ENCODE results near the gene STK32C.

The STK32C gene

GRCh38 chr10:132185601-132186487, 121.9 kb downstream of the STK32C start:
- DNase-seq (ENCODE audit: low read depth, low spot score) = no peak

- DNase-seq (ENCODE audit: low read depth, low spot score) = no peak
Observed at GRCh38 chr10:132184816-132185593, 122.7 kb downstream of the STK32C start.

GRCh38 chr10:132183046-132183445, 124.7 kb downstream of the STK32C start:
- no peak for DNase-seq (ENCODE audit: low read depth, low spot score)

GRCh38 chr10:132182591-132182990, 125.2 kb downstream of the STK32C start:
- DNase-seq (ENCODE audit: low read depth, low spot score) = no peak

- DNase-seq (ENCODE audit: low read depth, low spot score) = no peak
Observed at GRCh38 chr10:132181691-132182425, 125.9 kb downstream of the STK32C start.

GRCh38 chr10:132180736-132181135, 127.0 kb downstream of the STK32C start:
- DNase-seq (ENCODE audit: low read depth, low spot score) = no peak

- no peak for DNase-seq (ENCODE audit: low read depth, low spot score)
Observed at GRCh38 chr10:132179551-132180392, 128.0 kb downstream of the STK32C start.

GRCh38 chr10:132178672-132179545, 128.8 kb downstream of the STK32C start:
- no peak for DNase-seq (ENCODE audit: low read depth, low spot score)

GRCh38 chr10:132178046-132178445, 129.7 kb downstream of the STK32C start:
- no peak for DNase-seq (ENCODE audit: low read depth, low spot score)

- DNase-seq (ENCODE audit: low read depth, low spot score) = no peak
Observed at GRCh38 chr10:132176623-132177500, 130.9 kb downstream of the STK32C start.

- DNase-seq (ENCODE audit: low read depth, low spot score) = no peak
Observed at GRCh38 chr10:132175907-132176581, 131.7 kb downstream of the STK32C start.

- no peak for DNase-seq (ENCODE audit: low read depth, low spot score)
Observed at GRCh38 chr10:132175408-132175807, 132.3 kb downstream of the STK32C start.

- no peak for DNase-seq (ENCODE audit: low read depth, low spot score)
Observed at GRCh38 chr10:132174237-132174636, 133.5 kb downstream of the STK32C start.

- DNase-seq (ENCODE audit: low read depth, low spot score) = no peak
Observed at GRCh38 chr10:132173185-132173584, 134.6 kb downstream of the STK32C start.

- no peak for DNase-seq (ENCODE audit: low read depth, low spot score)
Observed at GRCh38 chr10:132172091-132173066, 135.4 kb downstream of the STK32C start.

- no peak for DNase-seq (ENCODE audit: low read depth, low spot score)
Observed at GRCh38 chr10:132170561-132171361, 137.0 kb downstream of the STK32C start.

Measured in iPS DF 19.7 (cell line).